GM12878 (cell line): ENCODE results near the gene PNPLA8. TPM values are rescaled to one million over a fixed set of nuclear protein-coding genes. Genes with fewer than 3 reads are reported as not detected.

ENCODE experiments used
- ATAC-seq: fragments of 200-7000 bp; cut with Tn5 transposase; 3 replicates; pipeline ENCODE4 v1.9.1; 2020; ENCODE audit warnings: mild to moderate bottlenecking, moderate library complexity
- BruUV-seq: library from RNA; stranded (reverse); fragments of 400-500 nt; replicated peaks from 2 replicates; lab custom pipeline; 2021; lab: Mats Ljungman, UMichigan
- CTCF ChIA-PET: fragments of 300-600 bp; sonication (Branson Sonifier 250); formaldehyde crosslinking; extraction: SDS; loops from one replicate; lab custom pipeline; 2021; ENCODE audit warnings: inconsistent platforms; lab: Yijun Ruan, JAX
- POLR2A ChIA-PET: fragments of 350-600 bp; formaldehyde crosslinking; extraction: SDS; loops from one replicate; lab custom pipeline; 2021; ENCODE audit warnings: inconsistent platforms; lab: Charles Lee
- RAD21 ChIA-PET: fragments of 300-600 bp; sonication (Branson Sonifier 250); formaldehyde crosslinking; loops from one replicate; lab custom pipeline; 2023; ENCODE audit warnings: antibody characterized with exemption; ENCODE audit not compliant: unreplicated experiment; lab: Charles Lee
- SMC1A ChIA-PET: fragments of 300-600 bp; sonication (Branson Sonifier 250); formaldehyde crosslinking; loops from one replicate; lab custom pipeline; 2023; ENCODE audit not compliant: unreplicated experiment, uncharacterized antibody; lab: Charles Lee
- DNase-seq: peaks from one replicate; pipeline ENCODE4 v3.0.0-alpha.2; 2011; ENCODE audit warnings: low read depth, low spot score
- FAIRE-seq: peaks from 3 replicates; lab custom pipeline; 2011; peaks lifted over from hg19 to GRCh38; lab: Jason Lieb, UNC
- H2AFZ ChIP-seq: 2 replicates; pipeline ENCODE4 v1.6.0; 2011; ENCODE audit warnings: low read depth, low read length, control low read depth; ENCODE audit not compliant: control insufficient read depth
- H3K27ac ChIP-seq: 2 replicates; pipeline ENCODE4 v1.5.1; 2011; ENCODE audit warnings: control low read depth; ENCODE audit not compliant: control insufficient read depth, insufficient read depth
- H3K27me3 ChIP-seq, 2 experiments: replicated peaks in 1 of 2; 2 replicates each; pipeline versions ENCODE4 v1.6.0 to v1.6.1; 2011; ENCODE audit warnings: low read length in 1 of 2; ENCODE audit not compliant: control insufficient read depth in 2 of 2, insufficient read depth in 2 of 2
- H3K36me3 ChIP-seq, 2 experiments: 2 replicates each; pipeline ENCODE4 v1.5.1; 2011; ENCODE audit warnings: low read length in 1 of 2; ENCODE audit not compliant: control insufficient read depth in 2 of 2, insufficient read depth in 2 of 2
- H3K4me1 ChIP-seq: 2 replicates; pipeline ENCODE4 v1.6.1; 2011; ENCODE audit warnings: mild to moderate bottlenecking, low read length, moderate library complexity, mixed read lengths; ENCODE audit not compliant: control insufficient read depth, insufficient read depth
- H3K4me2 ChIP-seq: 2 replicates; pipeline ENCODE4 v1.6.0; 2011; ENCODE audit warnings: control low read depth; ENCODE audit not compliant: control insufficient read depth, insufficient read depth
- H3K4me3 ChIP-seq: fragments of 200-600 bp; sonication (generic); 2 replicates; pipeline ENCODE4 v1.5.1; 2016
- H3K79me2 ChIP-seq: 2 replicates; pipeline ENCODE4 v1.6.0; 2011; ENCODE audit warnings: low read length; ENCODE audit not compliant: control insufficient read depth, insufficient read depth
- H3K9ac ChIP-seq: 2 replicates; pipeline ENCODE4 v1.8.0; 2011; ENCODE audit warnings: low read length, control low read depth, mixed read lengths; ENCODE audit not compliant: control insufficient read depth, insufficient read depth
- H3K9me3 ChIP-seq: replicated peaks from 3 replicates; pipeline ENCODE4 v1.5.1; 2011; ENCODE audit warnings: mild to moderate bottlenecking, low read length; ENCODE audit not compliant: control insufficient read depth, insufficient read depth
- H4K20me1 ChIP-seq: 2 replicates; pipeline ENCODE4 v1.6.0; 2011; ENCODE audit not compliant: control insufficient read depth, insufficient read depth
- BRCA1 ChIP-seq: IDR thresholded peaks from 2 replicates; pipeline ENCODE4 v1.6.1; 2011; ENCODE audit warnings: low read depth, low read length, improper control_type of control experiment
- ETV6 ChIP-seq, 2 experiments: fragments of 450-650 bp in 1 of 2; IDR thresholded peaks in 1 of 2; conservative IDR thresholded peaks in 1 of 2; 2 replicates each; pipeline ENCODE4 v1.6.1; 2014; ENCODE audit warnings: antibody characterized with exemption in 1 of 2, borderline replicate concordance in 1 of 2, low read depth in 1 of 2, mild to moderate bottlenecking in 1 of 2, moderate library complexity in 1 of 2
- NR2C1 ChIP-seq: fragments of 450-650 bp; IDR thresholded peaks from 2 replicates; pipeline ENCODE4 v1.6.1; 2017; ENCODE audit warnings: antibody characterized with exemption, mild to moderate bottlenecking, moderate library complexity
- SMARCA5 ChIP-seq: fragments of 450-650 bp; IDR thresholded peaks from 2 replicates; pipeline ENCODE4 v1.6.1; 2017; ENCODE audit warnings: mild to moderate bottlenecking
- TCF12 ChIP-seq: IDR thresholded peaks from 2 replicates; pipeline ENCODE4 v1.6.1; 2011; ENCODE audit warnings: low read depth, mild to moderate bottlenecking, low read length
- ZNF217 ChIP-seq: fragments of 450-650 bp; IDR thresholded peaks from 2 replicates; pipeline ENCODE4 v1.6.1; 2017; ENCODE audit warnings: antibody characterized with exemption, mild to moderate bottlenecking
- ZNF622 ChIP-seq: fragments of 450-650 bp; IDR thresholded peaks from 2 replicates; pipeline ENCODE4 v1.6.1; 2017; ENCODE audit warnings: mild to moderate bottlenecking, inconsistent platforms
- WGBS: methylation state at CpG from one replicate; pipeline ENCODE4 v1.1.6; 2016; ENCODE audit warnings: low lambda C conversion rate; ENCODE audit not compliant: insufficient replicate concordance, insufficient coverage; ENCODE audit errors: missing lambda C conversion rate; 5-methylcytosine and 5-hydroxymethylcytosine counted together
- in situ Hi-C: fragments of 300-500 bp; cut with MboI; formaldehyde crosslinking; loops from 9 replicates; pipeline ENCODE4 v1.14.3; 2018; ENCODE audit warnings: mixed read lengths
- intact Hi-C: fragments of 100-400 bp; cut with micrococcal nuclease; formaldehyde crosslinking; loops from one replicate; pipeline ENCODE4 v1.14.2; 2022; ENCODE audit not compliant: unreplicated experiment
- polyA plus RNA-seq, 11 experiments: library from polyadenylated mRNA; depleted of rRNA in 4 of 11; unstranded in 6 of 11; stranded (reverse) in 5 of 11; fragments of >200 nt; fragmentation: Nextera tagmentation in 4 of 11; fragmentation: Illumina TruSeq in 1 of 11; extraction: Ambion mirVana in 4 of 11; extraction: Trizol in 1 of 11; gene quantifications; 1 replicate in 1 of 11; 2 replicates in 10 of 11; pipeline versions ENCODE4 v1.2.1 to v1.2.3, GENCODE V29; 2011 to 2016; ENCODE audit warnings: inconsistent platforms in 2 of 11, missing spikeins in 2 of 11, low read depth in 1 of 11
- total RNA-seq, 4 experiments: library from RNA; depleted of rRNA in 3 of 4; stranded (reverse); fragments of >200 nt in 3 of 4; fragmentation: Illumina TruSeq in 1 of 4; extraction: Trizol in 1 of 4; gene quantifications; 2 replicates each; pipeline versions ENCODE4 v1.2.1 to v1.2.3, GENCODE V29; 2013 to 2021
- TF ChIP-seq, protein P1 (sequence below): IDR thresholded peaks from 2 replicates; pipeline ENCODE4 v1.6.1; 2012; ENCODE audit warnings: low read depth, low read length, improper control_type of control experiment
- TF ChIP-seq, protein P2 (sequence below): IDR thresholded peaks from 2 replicates; pipeline ENCODE4 v1.6.1; 2011; ENCODE audit warnings: low read depth, low read length, improper control_type of control experiment, borderline replicate concordance

The PNPLA8 gene
- total and polyA plus RNA-seq, 10 of the 15 experiments (the other 5 are each of a cell fraction or from before 2014, with no cell fraction given): 8.0 to 16.3 (median 12.2) TPM

DNA sequence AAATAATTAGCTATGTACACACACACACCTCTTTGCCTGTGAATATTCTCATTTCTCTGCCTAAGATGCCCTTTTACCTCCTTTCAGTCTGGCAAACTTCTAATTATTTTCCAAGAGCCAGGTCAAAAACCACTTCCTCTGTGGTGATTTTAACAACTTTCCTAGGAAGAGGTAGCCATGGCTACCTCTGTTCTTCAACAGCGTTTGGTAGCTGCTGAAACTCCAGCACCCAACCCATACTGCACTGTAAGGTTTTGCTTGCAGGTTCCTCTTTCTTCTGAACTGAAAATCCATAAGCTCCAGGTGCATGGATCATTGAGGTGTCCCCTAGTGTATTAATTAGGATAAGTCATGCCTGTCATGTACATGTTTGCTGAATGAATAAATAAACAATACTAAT is 95.3 kb downstream of the PNPLA8 start:
- in situ Hi-C loops (no loop called here), intact Hi-C loops (no loop called here)
- Histone ChIP-seq H3K79me2 (no peaks in the 10 kb centered on the region), H4K20me1 (no peaks in the 10 kb centered on the region), H3K4me2 (no peak overlapping the region), H3K4me3 (no peak overlapping the region), H2AFZ (no peak overlapping the region), H3K36me3 (no peaks in the 10 kb centered on the region), H3K9me3 (no peaks in the 10 kb centered on the region), H3K27ac (no peak overlapping the region), H3K9ac (no peak overlapping the region), H3K4me1 (no peaks in the 10 kb centered on the region), H3K27me3 (peaks cover 0 to 2% of the 10 kb centered on the region in 2 experiments; a peak in 2 of 4 replicates)
- no TSS peak for BruUV-seq
- WGBS: 0% methylated on average over 1 of the region's 1 CpG
- ChIA-PET POLR2A (no interaction called here), RAD21 (no interaction called here), SMC1A (interaction anchor here (0.5 to 1.0 kb wide), 2 partner anchors 241 to 1426 kb away, joined by 3 read pairs; no protein-coding TSS in a partner anchor), CTCF (interaction anchor here (0.8 kb wide), 1 partner anchor 13 kb away, joined by 3 read pairs; no protein-coding TSS in a partner anchor)
- no peak for ATAC-seq
- TF ChIP-seq SMARCA5 (no peak), TCF12 (no peak), ZNF622 (no peak)
- TF ChIP-seq, protein P1, sequence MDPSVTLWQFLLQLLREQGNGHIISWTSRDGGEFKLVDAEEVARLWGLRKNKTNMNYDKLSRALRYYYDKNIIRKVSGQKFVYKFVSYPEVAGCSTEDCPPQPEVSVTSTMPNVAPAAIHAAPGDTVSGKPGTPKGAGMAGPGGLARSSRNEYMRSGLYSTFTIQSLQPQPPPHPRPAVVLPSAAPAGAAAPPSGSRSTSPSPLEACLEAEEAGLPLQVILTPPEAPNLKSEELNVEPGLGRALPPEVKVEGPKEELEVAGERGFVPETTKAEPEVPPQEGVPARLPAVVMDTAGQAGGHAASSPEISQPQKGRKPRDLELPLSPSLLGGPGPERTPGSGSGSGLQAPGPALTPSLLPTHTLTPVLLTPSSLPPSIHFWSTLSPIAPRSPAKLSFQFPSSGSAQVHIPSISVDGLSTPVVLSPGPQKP: no peak
- no peak for DNase-seq
- no peak for FAIRE-seq

DNA sequence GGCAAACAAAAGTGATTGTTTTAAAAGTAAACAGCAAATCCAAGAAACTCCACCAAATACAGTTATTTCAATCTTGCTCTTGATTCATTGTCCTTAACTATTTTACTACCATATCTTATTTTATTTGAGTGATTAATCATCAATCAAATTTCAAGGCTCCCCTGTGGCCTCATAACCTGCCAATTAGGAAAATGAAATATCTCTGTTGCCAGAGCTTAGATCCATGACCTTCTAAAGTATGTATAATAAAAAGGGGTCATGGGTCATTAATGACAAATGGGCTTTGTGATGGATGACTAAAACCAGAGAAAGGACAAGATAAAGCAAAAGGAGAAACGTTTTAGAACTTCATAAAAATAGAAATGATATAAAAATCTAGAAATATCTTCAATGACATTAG is 98.2 kb downstream of the PNPLA8 start:
- 0% methylated on average over 1 of the region's 1 CpG for WGBS
- CTCF ChIA-PET: interaction anchor here (1.3 kb wide), 1 partner anchor 22 kb away, joined by 3 read pairs; no protein-coding TSS in a partner anchor
- POLR2A ChIA-PET: no interaction called here
- no peak overlapping the region for H3K27ac ChIP-seq
- H2AFZ ChIP-seq: no peak overlapping the region
- H3K4me3 ChIP-seq: no peak overlapping the region
- ATAC-seq: no peak
- peaks cover 0 to 2% of the 10 kb centered on the region in 2 experiments; a peak in 2 of 4 replicates for H3K27me3 ChIP-seq
- FAIRE-seq: no peak
- H3K9ac ChIP-seq: no peak overlapping the region
- H3K4me1 ChIP-seq: no peaks in the 10 kb centered on the region
- no peaks in the 10 kb centered on the region for H3K9me3 ChIP-seq
- no peak for DNase-seq
- TF ChIP-seq NR2C1 (no peak), ETV6 (conservative IDR thresholded peaks at IDR 0.05 in 1 of 2, IDR thresholded peaks at IDR 0.05 in 1 of 2; ENCODE audit: borderline replicate concordance in 1 of 2, low read depth in 1 of 2) (no peak), ZNF217 (no peak), SMARCA5 (no peak), BRCA1 (no peak)
- TF ChIP-seq, protein P2, sequence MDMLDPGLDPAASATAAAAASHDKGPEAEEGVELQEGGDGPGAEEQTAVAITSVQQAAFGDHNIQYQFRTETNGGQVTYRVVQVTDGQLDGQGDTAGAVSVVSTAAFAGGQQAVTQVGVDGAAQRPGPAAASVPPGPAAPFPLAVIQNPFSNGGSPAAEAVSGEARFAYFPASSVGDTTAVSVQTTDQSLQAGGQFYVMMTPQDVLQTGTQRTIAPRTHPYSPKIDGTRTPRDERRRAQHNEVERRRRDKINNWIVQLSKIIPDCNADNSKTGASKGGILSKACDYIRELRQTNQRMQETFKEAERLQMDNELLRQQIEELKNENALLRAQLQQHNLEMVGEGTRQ: no peak
- no peaks in the 10 kb centered on the region for H3K36me3 ChIP-seq
- no peaks in the 10 kb centered on the region for H4K20me1 ChIP-seq
- in situ Hi-C loops (no loop called here), intact Hi-C loops (no loop called here)
- H3K4me2 ChIP-seq: no peak overlapping the region
- SMC1A ChIA-PET: interaction anchor here (1.2 kb wide), 1 partner anchor 22 kb away, joined by 3 read pairs; no protein-coding TSS in a partner anchor
- BruUV-seq: no TSS peak
- no peaks in the 10 kb centered on the region for H3K79me2 ChIP-seq
- RAD21 ChIA-PET: no interaction called here
